ENCODE results near the gene DAB1. TPM values are rescaled to one million over a fixed set of nuclear protein-coding genes. Genes with fewer than 3 reads are reported as not detected.

The DAB1 gene
- total and polyA plus RNA-seq, 10 of the 15 experiments (the other 5 are each of a cell fraction or from before 2014, with no cell fraction given) = 0.02 to 0.10 (median 0.03) TPM; not detected in 5

- TF ChIP-seq MEF2B (IDR thresholded peaks at IDR 0.05; ENCODE audit: partially characterized antibody, poor library complexity, severe bottlenecking) = no peak
- TF ChIP-seq CREM (IDR thresholded peaks at IDR 0.05; ENCODE audit: low read depth) = no peak
- TF ChIP-seq ZSCAN29 (IDR thresholded peaks at IDR 0.05) = no peak
- TF ChIP-seq TARDBP (IDR thresholded peaks at IDR 0.05; ENCODE audit: borderline replicate concordance) = no peak
- TF ChIP-seq HDAC2 (IDR thresholded peaks at IDR 0.05) = no peak
- H3K9ac ChIP-seq (ENCODE audit: control insufficient read depth, insufficient read depth, low read length) = no peak overlapping the region
- H4K20me1 ChIP-seq (ENCODE audit: control insufficient read depth, insufficient read depth) = no peaks in the 10 kb centered on the region
- H2AFZ ChIP-seq (ENCODE audit: control insufficient read depth, low read depth, low read length) = no peak overlapping the region
- BruUV-seq (replicated peaks) = no TSS peak
- no peak overlapping the region for H3K4me3 ChIP-seq
- ChIA-PET POLR2A (no interaction called here), RAD21 (ENCODE audit: unreplicated experiment) (no interaction called here), SMC1A (ENCODE audit: uncharacterized antibody, unreplicated experiment) (interaction anchor here (1.1 kb wide), 1 partner anchor 10 kb away, joined by 3 read pairs; no protein-coding TSS in a partner anchor), CTCF (no interaction called here)
- intact Hi-C loops (cut with micrococcal nuclease; ENCODE audit: unreplicated experiment) = no loop called here
- H3K4me1 ChIP-seq (ENCODE audit: control insufficient read depth, insufficient read depth, low read length) = no peaks in the 10 kb centered on the region
- H3K79me2 ChIP-seq (ENCODE audit: control insufficient read depth, insufficient read depth, low read length) = no peaks in the 10 kb centered on the region
- no peaks in the 10 kb centered on the region; a peak in 1 of 4 replicates for H3K27me3 ChIP-seq (replicated peaks in 1 of 2; ENCODE audit: control insufficient read depth in 2 of 2, insufficient read depth in 2 of 2, low read length in 1 of 2)
- H3K4me2 ChIP-seq (ENCODE audit: control insufficient read depth, insufficient read depth) = no peak overlapping the region
- H3K36me3 ChIP-seq (ENCODE audit: control insufficient read depth in 2 of 2, insufficient read depth in 2 of 2, low read length in 1 of 2) = no peaks in the 10 kb centered on the region
- DNase-seq (ENCODE audit: low read depth, low spot score) (no peak), FAIRE-seq (no peak), ATAC-seq (no peak)
- 17% methylated on average over 4 of the region's 4 CpGs for WGBS (ENCODE audit: insufficient coverage, insufficient replicate concordance, low lambda C conversion rate, missing lambda C conversion rate)
- no peak overlapping the region for H3K27ac ChIP-seq (ENCODE audit: control insufficient read depth, insufficient read depth)
- in situ Hi-C loops (cut with MboI) = no loop called here
- H3K9me3 ChIP-seq (replicated peaks; ENCODE audit: control insufficient read depth, insufficient read depth, low read length) = no peaks in the 10 kb centered on the region
Measured at GRCh38 chr1:57296726-57297250, 127.1 kb downstream of the DAB1 start.

GRCh38 chr1:57295326-57295725 is 128.5 kb downstream of the DAB1 start:
- no TSS peak for BruUV-seq (replicated peaks)
- Histone ChIP-seq H4K20me1 (ENCODE audit: control insufficient read depth, insufficient read depth) (no peaks in the 10 kb centered on the region), H3K9me3 (replicated peaks; ENCODE audit: control insufficient read depth, insufficient read depth, low read length) (no peaks in the 10 kb centered on the region), H3K36me3 (ENCODE audit: control insufficient read depth in 2 of 2, insufficient read depth in 2 of 2, low read length in 1 of 2) (no peaks in the 10 kb centered on the region), H3K4me3 (no peak overlapping the region), H3K9ac (ENCODE audit: control insufficient read depth, insufficient read depth, low read length) (no peak overlapping the region), H3K27me3 (replicated peaks in 1 of 2; ENCODE audit: control insufficient read depth in 2 of 2, insufficient read depth in 2 of 2, low read length in 1 of 2) (no peaks in the 10 kb centered on the region; a peak in 1 of 4 replicates), H3K79me2 (ENCODE audit: control insufficient read depth, insufficient read depth, low read length) (no peaks in the 10 kb centered on the region), H3K27ac (ENCODE audit: control insufficient read depth, insufficient read depth) (no peak overlapping the region), H3K4me1 (ENCODE audit: control insufficient read depth, insufficient read depth, low read length) (no peaks in the 10 kb centered on the region), H2AFZ (ENCODE audit: control insufficient read depth, low read depth, low read length) (no peak overlapping the region), H3K4me2 (ENCODE audit: control insufficient read depth, insufficient read depth) (no peak overlapping the region)
- TF ChIP-seq BCLAF1 (IDR thresholded peaks at IDR 0.05) (no peak), KLF5 (IDR thresholded peaks at IDR 0.05; ENCODE audit: partially characterized antibody) (no peak), ETV6 (conservative IDR thresholded peaks at IDR 0.05 in 1 of 2, IDR thresholded peaks at IDR 0.05 in 1 of 2; ENCODE audit: borderline replicate concordance in 1 of 2, low read depth in 1 of 2) (no peak), ATF3 (IDR thresholded peaks at IDR 0.05; ENCODE audit: borderline replicate concordance, extremely low read depth, low read depth, low read length) (no peak), MTA3 (IDR thresholded peaks at IDR 0.05; ENCODE audit: borderline replicate concordance, low read length) (no peak), NKRF (conservative IDR thresholded peaks at IDR 0.05) (no peak)
- ATAC-seq (no peak), DNase-seq (ENCODE audit: low read depth, low spot score) (no peak), FAIRE-seq (no peak)
- intact Hi-C loops (cut with micrococcal nuclease; ENCODE audit: unreplicated experiment) = no loop called here
- CTCF ChIA-PET = interaction anchor here (2.0 kb wide), 1 partner anchor 17 kb away, joined by 8 read pairs; no protein-coding TSS in a partner anchor
- POLR2A ChIA-PET = no interaction called here
- 75% methylated on average over 1 of the region's 1 CpG for WGBS (ENCODE audit: insufficient coverage, insufficient replicate concordance, low lambda C conversion rate, missing lambda C conversion rate)
- RAD21 ChIA-PET (ENCODE audit: unreplicated experiment) = no interaction called here
- in situ Hi-C loops (cut with MboI) = no loop called here
- SMC1A ChIA-PET (ENCODE audit: uncharacterized antibody, unreplicated experiment) = no interaction called here
